GM18508 (cell line): ENCODE measurements around the gene COG2.
"Not testable (repeated sequence)": the region's sequence is repeated elsewhere in the genome, so short reads cannot be mapped to it uniquely, and the experiment has no call there.

ENCODE experiments used
- ATAC-seq: cut with Tn5 transposase; IDR thresholded peaks from one replicate; pipeline ENCODE4 v1.9.1; 2021; ENCODE audit warnings: moderate number of reproducible peaks; ENCODE audit not compliant: insufficient read depth, unreplicated experiment

The COG2 gene

DNA sequence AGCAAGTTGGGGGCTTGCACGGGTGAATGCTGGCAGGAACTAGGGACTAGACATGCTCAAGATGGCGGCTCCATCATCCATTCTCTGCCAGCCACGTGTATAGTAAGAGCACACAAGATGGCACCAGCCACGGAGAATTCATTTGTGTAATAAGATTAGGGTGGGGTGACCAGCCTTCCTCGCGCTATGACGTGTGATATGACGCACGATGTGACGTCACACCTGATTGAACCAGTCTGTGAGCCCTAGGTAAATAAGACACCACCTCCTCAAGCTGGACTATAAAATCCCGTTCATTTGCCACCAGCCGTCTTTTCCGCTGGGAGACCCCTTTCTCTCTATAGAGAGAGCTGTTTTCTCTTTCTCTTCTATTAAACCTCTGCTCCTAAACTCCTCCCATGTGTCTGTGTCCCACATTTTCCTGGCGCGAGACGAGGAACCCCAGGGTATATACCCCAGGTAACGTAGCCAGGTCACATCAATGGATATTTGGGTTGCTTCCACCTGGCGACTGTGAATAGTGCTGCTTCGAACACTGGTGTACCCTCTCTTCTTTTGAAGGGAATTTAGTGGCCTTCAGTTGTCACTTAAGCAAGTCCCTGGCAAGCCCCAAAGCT lies 18.1 kb upstream of the COG2 start:
- no peak for ATAC-seq

GRCh38 chr1:230626232-230626631 lies 16.0 kb upstream of the COG2 start:
- ATAC-seq: no peak

GRCh38 chr1:230627767-230628166 lies 14.5 kb upstream of the COG2 start:
- ATAC-seq: no peak

- no peak for ATAC-seq
These were observed 12.8 kb upstream of the COG2 start for GRCh38 chr1:230629511-230629910.

- no peak for ATAC-seq
These were observed 10.8 kb upstream of the COG2 start for GRCh38 chr1:230631477-230631876.

- ATAC-seq: no peak
These were observed 9.9 kb upstream of the COG2 start for GRCh38 chr1:230632273-230632873.

GRCh38 chr1:230633469-230633868 lies 8.8 kb upstream of the COG2 start:
- no peak for ATAC-seq

GRCh38 chr1:230634384-230634783 lies 7.9 kb upstream of the COG2 start:
- no peak for ATAC-seq

GRCh38 chr1:230636575-230637148 lies 5.6 kb upstream of the COG2 start:
- ATAC-seq: no peak

- no peak for ATAC-seq
These were observed 2.5 kb upstream of the COG2 start for GRCh38 chr1:230639714-230640209.

DNA sequence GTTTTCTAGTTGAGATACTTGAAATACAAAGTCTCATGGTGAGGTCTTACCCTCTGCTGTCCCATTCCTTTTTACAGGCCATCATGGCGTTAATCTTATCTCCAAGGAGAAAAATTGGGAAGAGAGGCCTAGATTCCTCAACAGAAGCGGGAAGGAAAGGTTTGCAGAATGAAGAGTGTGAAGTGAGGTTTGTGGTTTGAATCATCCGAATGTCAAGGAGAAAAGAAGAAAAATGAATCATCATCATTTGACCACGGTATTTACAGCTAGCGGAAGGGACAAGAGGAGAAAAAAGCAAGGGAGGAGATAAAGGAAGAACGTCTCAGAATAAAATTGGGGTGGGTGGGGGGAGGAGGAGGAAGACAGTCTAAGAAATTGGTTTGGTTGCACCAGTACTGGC lies 935 bp upstream of the COG2 start:
- no peak for ATAC-seq

GRCh38 chr1:230641900-230642262 lies 400 bp upstream of the COG2 start:
- ATAC-seq: peak; percentile 5

DNA sequence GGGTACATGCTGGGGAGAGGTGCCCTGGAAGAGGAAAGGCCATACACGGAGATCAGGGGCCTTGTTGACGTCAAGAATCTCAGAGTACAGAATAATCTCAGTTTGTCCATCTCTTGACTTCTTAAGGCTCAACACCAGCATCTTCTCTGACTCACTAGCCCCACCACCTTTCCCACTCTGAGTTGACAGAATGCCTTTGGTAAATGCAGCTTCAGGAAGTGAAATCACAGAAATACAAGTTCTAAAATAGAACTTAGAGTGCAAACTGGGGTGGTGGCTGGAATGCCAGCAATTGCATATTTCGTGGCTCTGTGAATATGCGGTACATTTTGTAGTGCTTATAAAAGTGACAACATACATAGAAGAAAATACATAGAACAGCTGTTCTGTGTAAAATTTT lies 1.6 kb downstream of the COG2 start:
- no peak for ATAC-seq

GRCh38 chr1:230646710-230647302 lies 4.5 kb downstream of the COG2 start:
- ATAC-seq: no peak

- no peak for ATAC-seq
These were observed 5.0 kb downstream of the COG2 start for GRCh38 chr1:230647321-230647720.

- no peak for ATAC-seq
These were observed 5.8 kb downstream of the COG2 start for GRCh38 chr1:230648114-230648513.

DNA sequence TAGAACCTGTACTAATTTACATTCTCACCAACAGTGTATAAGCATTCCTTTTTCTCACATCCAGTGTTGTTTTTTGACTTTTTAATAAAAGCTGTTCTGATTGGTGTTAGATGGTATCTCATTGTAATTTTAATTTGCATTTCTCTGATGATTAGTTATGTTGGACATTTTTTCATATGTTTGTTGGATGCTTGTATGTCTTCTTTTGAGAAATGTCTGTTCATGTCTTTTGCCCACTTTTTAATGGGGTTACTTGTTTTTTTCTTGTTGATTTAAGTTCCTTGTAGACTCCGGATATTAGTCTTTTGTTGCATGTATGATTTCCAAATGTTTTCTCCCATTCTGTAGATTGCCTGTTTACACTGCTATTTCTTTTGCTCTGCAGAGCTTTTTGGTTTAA lies 8.0 kb downstream of the COG2 start:
- ATAC-seq: no peak

DNA sequence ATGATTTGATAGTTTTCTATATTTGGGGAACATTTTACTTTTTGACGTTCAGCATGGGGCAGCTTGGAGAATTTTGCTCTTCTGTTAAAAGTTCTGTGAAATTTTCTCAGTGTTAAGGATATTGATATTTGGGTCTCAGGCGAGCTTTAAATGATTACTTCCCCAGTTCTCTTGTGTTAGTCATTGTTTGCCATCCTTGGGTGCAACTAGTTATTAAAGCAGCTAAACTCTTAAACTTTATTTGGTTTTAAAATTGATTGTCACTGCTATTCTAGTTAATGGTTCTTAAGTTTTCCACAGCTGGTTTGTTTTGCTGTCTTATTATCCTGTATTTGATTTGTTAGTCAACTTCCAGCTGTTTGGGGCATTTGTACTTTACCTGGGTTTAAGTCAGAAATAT lies 9.0 kb downstream of the COG2 start:
- ATAC-seq: no peak

GRCh38 chr1:230656719-230657118 lies 14.4 kb downstream of the COG2 start:
- ATAC-seq: not testable (repeated sequence)

GRCh38 chr1:230658103-230658502 lies 15.8 kb downstream of the COG2 start:
- not testable (repeated sequence) for ATAC-seq

- no peak for ATAC-seq
These were observed 16.4 kb downstream of the COG2 start for GRCh38 chr1:230658691-230659090.

DNA sequence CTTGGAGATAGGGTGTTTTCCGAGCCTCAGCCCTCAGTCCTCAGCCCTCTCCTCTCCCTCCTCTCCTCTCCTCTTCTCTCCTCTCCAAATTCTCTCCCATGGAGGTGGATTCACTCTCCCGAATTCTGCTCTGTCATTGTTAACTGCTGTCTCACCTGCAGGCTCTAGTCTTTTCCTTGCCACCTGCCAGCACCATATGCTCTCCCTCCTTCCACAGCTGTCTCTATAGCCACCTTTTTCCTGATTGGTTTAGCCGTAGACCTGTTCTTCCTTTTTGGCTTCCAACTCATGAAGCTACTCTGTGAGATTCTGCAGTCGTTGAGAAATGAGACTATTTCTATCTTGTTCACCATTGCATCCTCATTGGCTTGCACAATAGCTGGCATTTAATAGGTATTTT lies 19.7 kb downstream of the COG2 start:
- ATAC-seq: no peak
